ENCODE measurements around the gene DCDC1.
"Not testable (repeated sequence)": the region's sequence is repeated elsewhere in the genome, so short reads cannot be mapped to it uniquely, and the experiment has no call there.

Gene DCDC1

DNA sequence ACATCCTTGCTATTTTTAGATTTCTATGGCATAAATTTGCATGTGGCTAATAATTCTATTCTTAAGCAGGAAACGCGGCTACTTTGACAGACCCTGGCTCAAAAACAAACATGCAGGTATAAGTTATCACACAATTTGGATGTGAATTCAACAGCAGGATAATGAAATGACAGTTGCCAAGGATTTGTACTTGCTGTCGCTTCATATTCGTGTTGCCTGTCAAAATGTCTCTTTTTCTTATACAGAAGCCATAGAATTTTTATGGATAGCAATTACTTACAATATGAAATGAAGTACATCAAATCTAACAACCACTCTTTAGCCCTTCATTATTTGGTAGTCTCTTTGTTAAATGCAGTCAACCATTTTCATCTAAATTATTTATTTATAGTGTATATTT is 46.4 kb downstream of the DCDC1 start:
- Histone ChIP-seq H3K4me2 (no peak overlapping the region), H3K9ac (no peak overlapping the region)
- TF ChIP-seq, protein P1, sequence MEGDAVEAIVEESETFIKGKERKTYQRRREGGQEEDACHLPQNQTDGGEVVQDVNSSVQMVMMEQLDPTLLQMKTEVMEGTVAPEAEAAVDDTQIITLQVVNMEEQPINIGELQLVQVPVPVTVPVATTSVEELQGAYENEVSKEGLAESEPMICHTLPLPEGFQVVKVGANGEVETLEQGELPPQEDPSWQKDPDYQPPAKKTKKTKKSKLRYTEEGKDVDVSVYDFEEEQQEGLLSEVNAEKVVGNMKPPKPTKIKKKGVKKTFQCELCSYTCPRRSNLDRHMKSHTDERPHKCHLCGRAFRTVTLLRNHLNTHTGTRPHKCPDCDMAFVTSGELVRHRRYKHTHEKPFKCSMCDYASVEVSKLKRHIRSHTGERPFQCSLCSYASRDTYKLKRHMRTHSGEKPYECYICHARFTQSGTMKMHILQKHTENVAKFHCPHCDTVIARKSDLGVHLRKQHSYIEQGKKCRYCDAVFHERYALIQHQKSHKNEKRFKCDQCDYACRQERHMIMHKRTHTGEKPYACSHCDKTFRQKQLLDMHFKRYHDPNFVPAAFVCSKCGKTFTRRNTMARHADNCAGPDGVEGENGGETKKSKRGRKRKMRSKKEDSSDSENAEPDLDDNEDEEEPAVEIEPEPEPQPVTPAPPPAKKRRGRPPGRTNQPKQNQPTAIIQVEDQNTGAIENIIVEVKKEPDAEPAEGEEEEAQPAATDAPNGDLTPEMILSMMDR (conservative IDR thresholded peaks at IDR 0.05; ENCODE audit: low read depth, low read length), result no peak

DNA sequence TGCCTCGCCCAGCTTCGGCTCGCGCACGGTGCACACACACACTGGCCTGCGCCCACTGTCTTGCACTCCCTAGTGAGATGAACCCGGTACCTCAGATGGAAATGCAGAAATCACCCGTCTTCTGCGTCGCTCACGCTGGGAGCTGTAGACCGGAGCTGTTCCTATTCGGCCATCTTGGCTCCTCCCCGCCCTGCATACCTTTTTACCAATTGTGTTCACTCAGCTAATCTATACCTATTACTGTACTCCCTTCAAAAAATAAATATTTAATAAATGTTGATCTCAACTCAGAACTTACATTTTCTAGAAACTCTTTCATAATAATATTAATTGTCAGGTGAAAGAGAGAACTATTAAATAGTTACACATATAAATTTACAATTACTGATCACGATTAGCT is 48.0 kb downstream of the DCDC1 start:
- not testable (repeated sequence) for H4K20me1 ChIP-seq (ENCODE audit: insufficient read depth); H3K4me3 ChIP-seq (IDR thresholded peaks at IDR 0.05; ENCODE audit: insufficient read depth, low read depth, low read length); H3K9ac ChIP-seq; H2AFZ ChIP-seq (ENCODE audit: low read depth); H3K27me3 ChIP-seq (ENCODE audit: insufficient read depth, low read depth); H3K79me2 ChIP-seq (ENCODE audit: insufficient read depth, low read depth); H3K4me2 ChIP-seq; H3K27ac ChIP-seq; H3K36me3 ChIP-seq (ENCODE audit: insufficient read depth); H3K4me1 ChIP-seq (ENCODE audit: low read depth, poor library complexity, severe bottlenecking)

More for the DNA sequence above, 46.4 kb downstream of the DCDC1 start:
- H3K4me3 ChIP-seq (IDR thresholded peaks at IDR 0.05; ENCODE audit: insufficient read depth, low read depth, low read length), result no peak overlapping the region
- H3K27ac ChIP-seq, result no peak overlapping the region
- no peak overlapping the region for H2AFZ ChIP-seq (ENCODE audit: low read depth)
- no peaks in the 10 kb centered on the region for H3K27me3 ChIP-seq (ENCODE audit: insufficient read depth, low read depth)
- H3K36me3 ChIP-seq (ENCODE audit: insufficient read depth), result no peaks in the 10 kb centered on the region
- no peaks in the 10 kb centered on the region for H3K4me1 ChIP-seq (ENCODE audit: low read depth, poor library complexity, severe bottlenecking)
- no peaks in the 10 kb centered on the region for H4K20me1 ChIP-seq (ENCODE audit: insufficient read depth)
- no peaks in the 10 kb centered on the region for H3K79me2 ChIP-seq (ENCODE audit: insufficient read depth, low read depth)

DNA sequence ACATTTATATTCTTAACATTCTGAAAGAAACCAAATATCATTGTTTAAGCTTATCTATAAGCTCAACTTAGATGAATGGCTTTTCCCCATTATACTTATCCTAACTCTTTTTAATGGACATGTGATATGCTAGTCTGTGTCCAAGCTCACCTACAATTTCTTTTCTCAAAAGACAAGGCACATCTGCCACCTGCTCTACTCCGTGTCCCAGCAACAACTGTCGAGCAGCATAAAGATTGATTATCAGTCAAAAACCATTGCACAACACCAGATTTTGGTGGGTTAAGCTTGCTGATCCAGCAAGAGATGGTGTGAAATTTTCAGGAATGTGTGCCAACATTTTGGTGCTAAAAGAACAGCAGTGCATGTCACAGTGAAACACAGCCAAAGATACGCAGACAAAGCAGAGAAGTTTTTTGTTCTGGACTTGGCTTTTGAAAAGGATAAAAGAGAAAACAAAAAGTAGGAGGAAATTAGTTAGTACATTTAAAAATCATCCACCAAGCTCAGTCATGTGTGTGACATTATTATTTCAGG is 65.8 kb downstream of the DCDC1 start:
- Histone ChIP-seq H3K4me1 (ENCODE audit: low read depth, poor library complexity, severe bottlenecking) (no peaks in the 10 kb centered on the region), H4K20me1 (ENCODE audit: insufficient read depth) (no peaks in the 10 kb centered on the region), H3K4me3 (IDR thresholded peaks at IDR 0.05; ENCODE audit: insufficient read depth, low read depth, low read length) (no peak overlapping the region), H3K36me3 (ENCODE audit: insufficient read depth) (no peaks in the 10 kb centered on the region), H3K9ac (no peak overlapping the region), H3K4me2 (no peak overlapping the region), H3K27me3 (ENCODE audit: insufficient read depth, low read depth) (no peaks in the 10 kb centered on the region), H2AFZ (ENCODE audit: low read depth) (no peak overlapping the region), H3K79me2 (ENCODE audit: insufficient read depth, low read depth) (no peaks in the 10 kb centered on the region), H3K27ac (no peak overlapping the region)
- TF ChIP-seq, protein P1 (conservative IDR thresholded peaks at IDR 0.05; ENCODE audit: low read depth, low read length), result no peak

DNA sequence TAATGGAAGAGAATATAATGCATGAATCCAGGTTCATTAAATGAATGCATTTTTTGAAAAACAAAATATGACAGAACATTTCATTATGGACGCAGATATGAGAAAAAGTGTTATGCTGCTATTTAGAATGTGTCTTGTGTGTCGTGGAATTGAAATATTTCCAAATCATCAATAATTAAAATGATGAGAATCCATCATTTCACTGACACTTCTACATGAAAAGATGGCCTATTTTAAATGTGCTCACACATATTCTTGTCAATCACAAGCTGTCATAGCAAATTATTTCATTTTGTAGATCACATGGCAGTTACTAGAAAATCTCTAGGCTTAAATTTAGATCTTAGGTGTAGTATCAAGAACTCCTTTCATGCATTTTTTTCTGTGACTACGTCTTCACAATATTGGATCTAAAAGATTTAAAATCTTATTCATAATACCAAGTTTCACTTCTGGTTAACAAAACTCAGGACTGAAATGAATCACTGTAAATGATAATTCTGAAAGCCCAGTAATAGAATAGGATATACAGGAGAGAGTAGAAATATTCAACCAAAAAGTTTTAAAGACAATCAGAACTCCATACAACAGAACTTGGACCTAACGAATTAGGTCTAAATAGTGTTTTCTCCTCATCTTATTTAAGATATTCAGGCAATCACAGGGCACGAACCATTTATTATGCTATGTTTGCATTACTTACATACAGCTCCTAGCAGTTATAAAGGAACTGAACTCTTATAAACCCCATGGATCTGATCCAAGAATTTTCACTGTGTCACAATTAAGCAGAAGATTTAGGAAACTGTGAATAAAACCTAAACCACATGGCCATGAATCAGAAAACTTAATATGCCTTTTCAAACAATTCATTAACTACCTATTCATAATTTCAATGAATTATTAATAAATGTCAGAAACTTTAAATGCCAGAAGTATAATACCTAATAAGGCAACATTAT is 67.7 kb downstream of the DCDC1 start:
- Histone ChIP-seq H2AFZ (ENCODE audit: low read depth) (no peak overlapping the region), H3K36me3 (ENCODE audit: insufficient read depth) (no peaks in the 10 kb centered on the region), H3K79me2 (ENCODE audit: insufficient read depth, low read depth) (no peaks in the 10 kb centered on the region), H4K20me1 (ENCODE audit: insufficient read depth) (no peaks in the 10 kb centered on the region), H3K4me1 (ENCODE audit: low read depth, poor library complexity, severe bottlenecking) (no peaks in the 10 kb centered on the region), H3K27ac (no peak overlapping the region), H3K4me3 (IDR thresholded peaks at IDR 0.05; ENCODE audit: insufficient read depth, low read depth, low read length) (no peak overlapping the region), H3K9ac (no peak overlapping the region), H3K4me2 (no peak overlapping the region), H3K27me3 (ENCODE audit: insufficient read depth, low read depth) (no peaks in the 10 kb centered on the region)
- TF ChIP-seq, protein P1 (conservative IDR thresholded peaks at IDR 0.05; ENCODE audit: low read depth, low read length), result no peak

DNA sequence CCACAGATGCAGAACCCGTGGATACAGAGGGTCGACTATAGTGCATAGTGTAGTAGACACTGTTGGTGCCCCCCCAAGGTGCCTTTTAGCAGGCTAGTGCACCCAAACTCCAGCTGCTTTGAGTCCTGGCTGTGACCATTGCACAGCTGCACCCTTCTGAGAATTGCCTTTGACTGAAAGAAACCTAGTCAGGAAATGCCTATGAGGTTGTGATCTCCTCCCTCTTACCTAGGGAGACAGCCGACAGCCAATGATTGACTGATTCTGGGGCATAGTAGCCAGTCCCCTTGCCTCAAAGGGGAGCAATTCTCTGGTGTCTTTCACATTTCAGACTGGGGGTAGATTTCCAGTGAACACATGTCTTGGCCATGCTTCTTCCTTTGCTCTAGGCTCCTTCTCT is 74.2 kb downstream of the DCDC1 start:
- H3K4me3 ChIP-seq (IDR thresholded peaks at IDR 0.05; ENCODE audit: insufficient read depth, low read depth, low read length), result no peak overlapping the region
- no peak overlapping the region for H3K4me2 ChIP-seq
- TF ChIP-seq, protein P1 (conservative IDR thresholded peaks at IDR 0.05; ENCODE audit: low read depth, low read length), result no peak
- no peaks in the 10 kb centered on the region for H3K79me2 ChIP-seq (ENCODE audit: insufficient read depth, low read depth)
- H2AFZ ChIP-seq (ENCODE audit: low read depth), result no peak overlapping the region
- no peaks in the 10 kb centered on the region for H3K4me1 ChIP-seq (ENCODE audit: low read depth, poor library complexity, severe bottlenecking)
- no peaks in the 10 kb centered on the region for H3K27me3 ChIP-seq (ENCODE audit: insufficient read depth, low read depth)
- H3K27ac ChIP-seq, result no peak overlapping the region
- H4K20me1 ChIP-seq (ENCODE audit: insufficient read depth), result no peaks in the 10 kb centered on the region
- H3K36me3 ChIP-seq (ENCODE audit: insufficient read depth), result no peaks in the 10 kb centered on the region
- H3K9ac ChIP-seq, result no peak overlapping the region

DNA sequence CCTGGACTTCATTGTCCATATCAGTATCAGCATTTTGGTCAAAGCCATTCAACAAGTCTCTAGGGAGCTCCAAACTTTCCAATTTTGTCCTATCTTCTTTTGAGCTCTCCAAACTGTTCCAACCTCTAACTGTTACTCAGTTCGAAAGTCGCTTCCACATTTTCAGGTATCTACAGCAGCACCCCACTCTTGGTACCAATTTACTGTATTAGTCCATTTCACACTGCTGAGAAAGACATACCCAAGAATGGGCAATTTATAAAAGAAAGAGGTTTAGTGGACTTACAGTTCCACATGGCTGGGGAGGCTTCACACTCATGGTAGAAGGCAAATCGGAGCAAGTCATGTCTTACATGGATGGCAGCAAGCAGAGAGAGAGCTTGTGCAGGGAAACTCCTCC is 96.0 kb downstream of the DCDC1 start:
- H3K79me2 ChIP-seq (ENCODE audit: insufficient read depth, low read depth); H2AFZ ChIP-seq (ENCODE audit: low read depth); H3K4me3 ChIP-seq (IDR thresholded peaks at IDR 0.05; ENCODE audit: insufficient read depth, low read depth, low read length); H3K27me3 ChIP-seq (ENCODE audit: insufficient read depth, low read depth); H3K4me2 ChIP-seq; H3K9ac ChIP-seq; H3K27ac ChIP-seq; H4K20me1 ChIP-seq (ENCODE audit: insufficient read depth); H3K4me1 ChIP-seq (ENCODE audit: low read depth, poor library complexity, severe bottlenecking); H3K36me3 ChIP-seq (ENCODE audit: insufficient read depth): not testable (repeated sequence)

All from KMS-11 (cell line).